Hepatocyte (in vitro differentiated cells): ENCODE results near the gene RPL36A. TPM values are rescaled to one million over a fixed set of nuclear protein-coding genes. Genes with fewer than 3 reads are reported as not detected.
A peak's percentile ranks its signal among the peaks of the same experiment; 100 is the strongest.

Experiments
- DNase-seq: peaks from one replicate; pipeline ENCODE4 v3.0.0-alpha.2; 2016; ENCODE audit warnings: low spot score
- H2AFZ ChIP-seq: fragments of 200-600 bp; sonication (generic); 2 replicates; pipeline ENCODE4 v1.6.0; 2016; ENCODE audit warnings: antibody characterized with exemption, mild to moderate bottlenecking
- H3K27ac ChIP-seq: fragments of 200-600 bp; sonication (generic); 2 replicates; pipeline ENCODE4 v1.5.1; 2016; ENCODE audit warnings: mild to moderate bottlenecking
- H3K27me3 ChIP-seq: fragments of 200-600 bp; sonication (generic); 2 replicates; pipeline ENCODE4 v1.6.1; 2016
- H3K36me3 ChIP-seq: fragments of 200-600 bp; sonication (generic); replicated peaks from 2 replicates; pipeline ENCODE4 v1.5.1; 2016; ENCODE audit warnings: low read depth; ENCODE audit not compliant: insufficient read depth
- H3K4me1 ChIP-seq: fragments of 200-600 bp; sonication (generic); 2 replicates; pipeline ENCODE4 v1.5.1; 2016; ENCODE audit warnings: mild to moderate bottlenecking, moderate library complexity; ENCODE audit not compliant: insufficient read depth
- H3K4me2 ChIP-seq: fragments of 200-600 bp; sonication (generic); 2 replicates; pipeline ENCODE4 v1.6.0; 2016
- H3K4me3 ChIP-seq: fragments of 200-600 bp; sonication (generic); 2 replicates; pipeline ENCODE4 v1.5.1; 2016; ENCODE audit warnings: mild to moderate bottlenecking
- H3K79me2 ChIP-seq: fragments of 200-600 bp; sonication (generic); 2 replicates; pipeline ENCODE4 v1.6.0; 2017; ENCODE audit warnings: mild to moderate bottlenecking
- H3K9me2 ChIP-seq: fragments of 200-600 bp; sonication (generic); replicated peaks from 2 replicates; pipeline ENCODE4 v1.6.0; 2017; ENCODE audit warnings: mild to moderate bottlenecking; ENCODE audit not compliant: insufficient read depth
- H3K9me3 ChIP-seq: fragments of 200-600 bp; sonication (generic); 2 replicates; pipeline ENCODE4 v1.5.1; 2016; ENCODE audit warnings: low read depth, mild to moderate bottlenecking
- H4K20me1 ChIP-seq: fragments of 200-600 bp; sonication (generic); 2 replicates; pipeline ENCODE4 v1.6.0; 2016; ENCODE audit warnings: mild to moderate bottlenecking; ENCODE audit not compliant: insufficient read depth, poor library complexity, severe bottlenecking
- EZH2 ChIP-seq: fragments of 200-600 bp; sonication (generic); IDR thresholded peaks from 2 replicates; pipeline ENCODE4 v1.6.1; 2016; ENCODE audit warnings: antibody characterized with exemption, mild to moderate bottlenecking, borderline replicate concordance
- EZH2phosphoT487 ChIP-seq: fragments of 200-600 bp; sonication (generic); IDR thresholded peaks from one replicate; pipeline ENCODE4 v1.6.1; 2018; ENCODE audit warnings: antibody characterized with exemption, mild to moderate bottlenecking, low read depth, moderate library complexity; ENCODE audit not compliant: unreplicated experiment, severe bottlenecking
- WGBS: methylation state at CpG from one replicate; pipeline ENCODE4 v1.1.6; 2016; ENCODE audit warnings: low lambda C conversion rate; ENCODE audit errors: missing lambda C conversion rate; 5-methylcytosine and 5-hydroxymethylcytosine counted together
- polyA plus RNA-seq: library from polyadenylated mRNA; unstranded; fragments of >200 nt; fragmentation: Nextera tagmentation; extraction: Ambion mirVana; gene quantifications from 2 replicates; pipeline ENCODE4 v1.2.1, GENCODE V29; 2016
- total RNA-seq: library from RNA; depleted of rRNA; stranded (reverse); fragments of >200 nt; gene quantifications from 2 replicates; pipeline ENCODE4 v1.2.3, GENCODE V29; 2014
- TF ChIP-seq, protein P1 (sequence below): fragments of 200-600 bp; sonication (generic); IDR thresholded peaks from 2 replicates; pipeline ENCODE4 v1.5.1; 2016; ENCODE audit warnings: antibody characterized with exemption, mild to moderate bottlenecking; ENCODE audit not compliant: poor library complexity

Gene RPL36A
- total and polyA plus RNA-seq, 2 experiments from 2014 or later, result 245 to 2,118 TPM

DNA sequence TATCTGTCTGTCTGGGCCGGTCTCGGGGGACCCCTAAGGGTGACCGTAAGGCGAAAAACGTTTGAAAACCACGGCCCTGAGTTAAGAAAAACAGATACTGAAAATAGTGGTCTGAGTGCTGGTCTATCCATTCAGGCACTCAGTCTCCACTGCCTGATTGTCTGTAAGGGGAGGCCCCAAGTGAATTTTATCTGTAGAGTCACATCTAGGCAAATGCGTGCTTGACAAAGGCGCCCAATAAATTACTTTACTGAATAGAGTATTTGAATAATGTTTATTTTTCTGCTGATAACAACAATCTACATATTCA, 17.7 kb downstream of the RPL36A start:
- TF ChIP-seq, protein P1, sequence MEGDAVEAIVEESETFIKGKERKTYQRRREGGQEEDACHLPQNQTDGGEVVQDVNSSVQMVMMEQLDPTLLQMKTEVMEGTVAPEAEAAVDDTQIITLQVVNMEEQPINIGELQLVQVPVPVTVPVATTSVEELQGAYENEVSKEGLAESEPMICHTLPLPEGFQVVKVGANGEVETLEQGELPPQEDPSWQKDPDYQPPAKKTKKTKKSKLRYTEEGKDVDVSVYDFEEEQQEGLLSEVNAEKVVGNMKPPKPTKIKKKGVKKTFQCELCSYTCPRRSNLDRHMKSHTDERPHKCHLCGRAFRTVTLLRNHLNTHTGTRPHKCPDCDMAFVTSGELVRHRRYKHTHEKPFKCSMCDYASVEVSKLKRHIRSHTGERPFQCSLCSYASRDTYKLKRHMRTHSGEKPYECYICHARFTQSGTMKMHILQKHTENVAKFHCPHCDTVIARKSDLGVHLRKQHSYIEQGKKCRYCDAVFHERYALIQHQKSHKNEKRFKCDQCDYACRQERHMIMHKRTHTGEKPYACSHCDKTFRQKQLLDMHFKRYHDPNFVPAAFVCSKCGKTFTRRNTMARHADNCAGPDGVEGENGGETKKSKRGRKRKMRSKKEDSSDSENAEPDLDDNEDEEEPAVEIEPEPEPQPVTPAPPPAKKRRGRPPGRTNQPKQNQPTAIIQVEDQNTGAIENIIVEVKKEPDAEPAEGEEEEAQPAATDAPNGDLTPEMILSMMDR, result no peak
- TF ChIP-seq EZH2 (no peak), EZH2phosphoT487 (no peak)
- no peaks in the 10 kb centered on the region for H3K36me3 ChIP-seq
- no peak for DNase-seq
- H4K20me1 ChIP-seq, result peaks cover 12% of the 10 kb centered on the region
- peak overlapping the region; percentile 62 for H3K4me3 ChIP-seq
- 47% methylated on average over 8 of the region's 8 CpGs for WGBS
- H2AFZ ChIP-seq, result no peak overlapping the region
- no peaks in the 10 kb centered on the region for H3K9me3 ChIP-seq
- H3K27ac ChIP-seq, result peak overlapping the region; percentile 97
- H3K9me2 ChIP-seq, result no peaks in the 10 kb centered on the region
- no peaks in the 10 kb centered on the region for H3K4me1 ChIP-seq
- peaks cover 66% of the 10 kb centered on the region for H3K79me2 ChIP-seq
- no peaks in the 10 kb centered on the region for H3K27me3 ChIP-seq
- peak overlapping the region; percentile 74 for H3K4me2 ChIP-seq

DNA sequence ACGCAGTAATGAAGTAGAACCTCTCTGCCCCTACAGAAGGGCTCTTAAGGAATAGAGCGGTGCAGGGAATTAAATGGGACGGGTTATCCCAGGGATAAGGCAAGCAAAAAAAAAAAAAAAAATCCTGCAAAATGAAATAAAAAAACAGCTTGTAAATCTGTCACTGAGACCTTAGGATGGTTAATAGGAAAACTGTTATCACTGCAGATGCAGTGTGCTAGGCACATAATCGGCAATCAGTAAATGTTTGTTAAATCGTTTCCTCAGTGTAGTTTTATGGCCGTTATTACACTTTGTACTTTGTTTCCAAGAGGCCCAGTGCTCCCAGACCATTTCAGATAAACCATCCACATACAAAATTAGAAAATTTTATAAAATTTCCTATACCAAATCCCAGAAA, 18.2 kb downstream of the RPL36A start:
- Histone ChIP-seq H3K9me2 (no peaks in the 10 kb centered on the region), H3K27ac (peak overlapping the region; percentile 97), H3K27me3 (no peaks in the 10 kb centered on the region), H3K79me2 (peaks cover 66% of the 10 kb centered on the region), H3K4me3 (peak overlapping the region; percentile 62), H2AFZ (no peak overlapping the region), H3K9me3 (no peaks in the 10 kb centered on the region), H3K36me3 (no peaks in the 10 kb centered on the region), H3K4me1 (no peaks in the 10 kb centered on the region), H3K4me2 (peak overlapping the region; percentile 74), H4K20me1 (peaks cover 12% of the 10 kb centered on the region)
- TF ChIP-seq EZH2phosphoT487 (no peak), EZH2 (no peak)
- TF ChIP-seq, protein P1, result no peak
- DNase-seq, result peak; percentile 17
- 49% methylated on average over 6 of the region's 6 CpGs for WGBS

DNA sequence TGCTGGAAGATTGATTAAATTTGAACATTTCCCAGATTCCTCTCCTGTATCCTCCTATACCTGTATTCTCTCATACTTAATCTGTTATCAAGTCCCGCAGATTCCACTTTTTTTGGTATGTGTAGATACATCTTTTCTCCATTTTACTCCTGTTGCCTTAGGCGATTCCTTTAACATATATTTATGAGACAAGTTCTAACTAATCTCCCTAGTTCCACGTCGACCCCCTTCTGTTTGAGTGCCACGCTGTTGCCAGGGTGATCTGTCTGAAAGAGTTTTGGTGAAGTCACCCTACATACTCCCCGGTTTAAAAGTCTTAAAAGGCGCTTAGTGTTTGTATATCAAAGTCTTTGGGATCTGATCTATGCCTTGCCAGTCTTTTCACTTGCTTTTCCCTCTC, 19.6 kb downstream of the RPL36A start:
- Histone ChIP-seq H4K20me1 (peaks cover 12% of the 10 kb centered on the region), H3K4me3 (no peak overlapping the region), H3K36me3 (no peaks in the 10 kb centered on the region), H3K9me2 (no peaks in the 10 kb centered on the region), H3K27me3 (no peaks in the 10 kb centered on the region), H3K79me2 (peaks cover 58% of the 10 kb centered on the region), H3K4me1 (no peaks in the 10 kb centered on the region), H3K4me2 (peak overlapping the region; percentile 74), H3K9me3 (no peaks in the 10 kb centered on the region), H3K27ac (peak overlapping the region; percentile 34), H2AFZ (no peak overlapping the region)
- no peak for TF ChIP-seq EZH2phosphoT487
- TF ChIP-seq, protein P1, result no peak
- WGBS, result 57% methylated on average over 7 of the region's 7 CpGs
- DNase-seq, result no peak

DNA sequence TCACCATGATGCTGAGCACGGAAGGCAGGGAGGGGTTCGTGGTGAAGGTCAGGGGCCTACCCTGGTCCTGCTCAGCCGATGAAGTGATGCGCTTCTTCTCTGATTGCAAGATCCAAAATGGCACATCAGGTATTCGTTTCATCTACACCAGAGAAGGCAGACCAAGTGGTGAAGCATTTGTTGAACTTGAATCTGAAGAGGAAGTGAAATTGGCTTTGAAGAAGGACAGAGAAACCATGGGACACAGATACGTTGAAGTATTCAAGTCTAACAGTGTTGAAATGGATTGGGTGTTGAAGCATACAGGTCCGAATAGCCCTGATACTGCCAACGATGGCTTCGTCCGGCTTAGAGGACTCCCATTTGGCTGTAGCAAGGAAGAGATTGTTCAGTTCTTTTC, 21.2 kb downstream of the RPL36A start:
- Histone ChIP-seq H3K9me3 (no peaks in the 10 kb centered on the region), H3K27ac (no peak overlapping the region), H3K4me1 (peaks cover 7% of the 10 kb centered on the region), H3K27me3 (no peaks in the 10 kb centered on the region), H3K79me2 (peaks cover 49% of the 10 kb centered on the region), H3K36me3 (no peaks in the 10 kb centered on the region), H3K4me2 (no peak overlapping the region), H3K9me2 (no peaks in the 10 kb centered on the region), H3K4me3 (no peak overlapping the region), H2AFZ (no peak overlapping the region), H4K20me1 (peaks cover 12% of the 10 kb centered on the region)
- TF ChIP-seq EZH2phosphoT487 (no peak), EZH2 (no peak)
- TF ChIP-seq, protein P1, result no peak
- 91% methylated on average over 10 of the region's 10 CpGs for WGBS
- DNase-seq, result no peak
